Psoas muscle (tissue), 8 donors: ENCODE data around the gene UBA1. TPM values are rescaled to one million over a fixed set of nuclear protein-coding genes. Genes with fewer than 3 reads are reported as not detected.

ENCODE experiments used
- ATAC-seq, 4 donors: fragments of 200-7000 bp; cut with Tn5 transposase; one replicate each; pipeline ENCODE4 v1.9.1; 2020; ENCODE audit warnings: moderate library complexity in 3 of 4, mild to moderate bottlenecking in 2 of 4
- DNase-seq, 2 donors: peaks; one replicate each; pipeline ENCODE4 v3.0.0-alpha.2; 2020
- H3K27ac ChIP-seq: fragments of 200-600 bp; one replicate; pipeline ENCODE4 v1.8.0; 2022
- H3K27me3 ChIP-seq, 3 donors: fragments of 200-600 bp in 1 of 3; one replicate each; pipeline versions ENCODE4 v1.6.1 to v1.8.0; 2013 to 2022; ENCODE audit warnings: low read length in 2 of 3, mild to moderate bottlenecking in 2 of 3, moderate library complexity in 1 of 3; ENCODE audit not compliant: insufficient read depth in 3 of 3
- H3K36me3 ChIP-seq, 2 donors: fragments of 200-600 bp in 1 of 2; one replicate each; pipeline versions ENCODE4 v1.6.1 to v1.8.0; 2013 to 2022; ENCODE audit warnings: low read depth in 1 of 2, mild to moderate bottlenecking in 1 of 2, moderate library complexity in 1 of 2; ENCODE audit not compliant: insufficient read depth in 1 of 2
- H3K4me1 ChIP-seq: fragments of 200-600 bp; one replicate; pipeline ENCODE4 v1.8.0; 2022
- H3K4me3 ChIP-seq: fragments of 200-600 bp; one replicate; pipeline ENCODE4 v1.8.0; 2022; ENCODE audit warnings: mild to moderate bottlenecking
- H3K9me3 ChIP-seq: fragments of 200-600 bp; one replicate; pipeline ENCODE4 v1.8.0; 2022
- CTCF ChIP-seq: fragments of 200-600 bp; IDR thresholded peaks from one replicate; pipeline ENCODE4 v1.8.0; 2022; ENCODE audit warnings: antibody characterized with exemption
- WGBS, 3 donors: extraction: QIAGEN DNeasy Blood & Tissue Kit; methylation state at CpG; one replicate each; pipeline versions ENCODE4 v1.1.6 to v1.1.7; 2013; 5-methylcytosine and 5-hydroxymethylcytosine counted together
- intact Hi-C, 2 donors: fragments of 100-400 bp; cut with DNase I; formaldehyde crosslinking; loops; one replicate each; pipeline versions ENCODE4 v1.11.0 to v1.14.2; 2022
- polyA plus RNA-seq, 3 donors: library from polyadenylated mRNA; stranded (reverse); fragments of 200-250 nt; gene quantifications; one replicate each; pipeline ENCODE4 v1.2.3, GENCODE V29; 2013
- total RNA-seq, 4 donors: library from RNA; stranded (reverse); fragmentation: NEBNext Ultra II Directional in 2 of 4; extraction: Animal tissue kit (Norgen Biotek cat#: 25700) in 2 of 4; gene quantifications; one replicate each; pipeline versions ENCODE4 v1.2.1 to v1.2.4, GENCODE V29; 2021 to 2023
- donor health status: healthy with polysubstance abuse.
- donor health status: DM: no; HTN: no; CAD: no; lungs with moderate emphysema.
- donor health status: Bipolar disorder and iron deficiency.
- donor health status: healthy.
- donor health status: DM: yes; HTN: yes; CAD: no.
- donor health status: DM: no; HTN: no; CAD: no.
- donor health status: DM: no; HTN: no; CAD: no.
- donor health status: DM: yes; HTN: yes; CAD: no.

UBA1 gene
- total and polyA plus RNA-seq, 7 donors: 96.2 to 230 (median 145) TPM

GRCh38 chrX:47241201-47242011, 47.8 kb downstream of the UBA1 start:
- intact Hi-C loops: no loop called here
- ATAC-seq: no peak
- Histone ChIP-seq H3K36me3 (peaks cover 0 to 67% of the 10 kb centered on the region in 2 donors), H3K27ac (no peak overlapping the region), H3K27me3 (no peaks in the 10 kb centered on the region), H3K4me3 (no peak overlapping the region), H3K9me3 (no peaks in the 10 kb centered on the region), H3K4me1 (no peaks in the 10 kb centered on the region)
- no peak for TF ChIP-seq CTCF
- DNase-seq: no peak
- WGBS, 3 donors: 94 to 97% (median 95%) methylated on average over 15 to 18 of the region's 18 CpGs

GRCh38 chrX:47242321-47242720, 48.7 kb downstream of the UBA1 start:
- 89 to 96% (median 91%) methylated on average over 10 of the region's 10 CpGs for WGBS, 3 donors
- ATAC-seq: no peak

GRCh38 chrX:47243351-47243750, 49.7 kb downstream of the UBA1 start:
- DNase-seq (no peak), ATAC-seq (peak in 1 of 4 donors; percentile 8)
- peaks cover 0 to 83% of the 10 kb centered on the region in 2 donors for H3K36me3 ChIP-seq
- H3K4me3 ChIP-seq: no peak overlapping the region
- H3K27ac ChIP-seq: no peak overlapping the region
- TF ChIP-seq CTCF: no peak
- no peaks in the 10 kb centered on the region for H3K4me1 ChIP-seq
- WGBS, 3 donors: 92 to 96% (median 95%) methylated on average over 14 of the region's 14 CpGs
- H3K9me3 ChIP-seq: no peaks in the 10 kb centered on the region
- intact Hi-C loops: no loop called here
- H3K27me3 ChIP-seq: no peaks in the 10 kb centered on the region

More at GRCh38 chrX:47242321-47242720, 48.7 kb downstream of the UBA1 start:
- H3K27me3 ChIP-seq: no peaks in the 10 kb centered on the region
- no peak for TF ChIP-seq CTCF
- H3K36me3 ChIP-seq: peaks cover 0 to 74% of the 10 kb centered on the region in 2 donors
- intact Hi-C loops: no loop called here
- no peak overlapping the region for H3K27ac ChIP-seq
- no peak overlapping the region for H3K4me3 ChIP-seq
- H3K9me3 ChIP-seq: no peaks in the 10 kb centered on the region
- DNase-seq: no peak
- no peaks in the 10 kb centered on the region for H3K4me1 ChIP-seq

- H3K36me3 ChIP-seq: peaks cover 0 to 82% of the 10 kb centered on the region in 2 donors
- 59 to 78% (median 60%) methylated on average over 15 to 16 of the region's 16 CpGs for WGBS, 3 donors
- no peak overlapping the region for H3K4me3 ChIP-seq
- no peak overlapping the region for H3K27ac ChIP-seq
- H3K9me3 ChIP-seq: no peaks in the 10 kb centered on the region
- no peak for TF ChIP-seq CTCF
- no peak for DNase-seq
- intact Hi-C loops: no loop called here
- H3K4me1 ChIP-seq: no peaks in the 10 kb centered on the region
- ATAC-seq: no peak
- H3K27me3 ChIP-seq: peaks cover 0 to 4% (median 0%) of the 10 kb centered on the region in 3 donors
These were observed 51.0 kb downstream of the UBA1 start for GRCh38 chrX:47244676-47245075.
